ENCODE data around the gene OMP. TPM values are rescaled to one million over a fixed set of nuclear protein-coding genes. Genes with fewer than 3 reads are reported as not detected.

The OMP gene
- total and polyA plus RNA-seq, 2 donors (not counting 3 experiments of a cell fraction or from before 2014, with no cell fraction given) = 0.80 TPM; not detected in 1

DNA sequence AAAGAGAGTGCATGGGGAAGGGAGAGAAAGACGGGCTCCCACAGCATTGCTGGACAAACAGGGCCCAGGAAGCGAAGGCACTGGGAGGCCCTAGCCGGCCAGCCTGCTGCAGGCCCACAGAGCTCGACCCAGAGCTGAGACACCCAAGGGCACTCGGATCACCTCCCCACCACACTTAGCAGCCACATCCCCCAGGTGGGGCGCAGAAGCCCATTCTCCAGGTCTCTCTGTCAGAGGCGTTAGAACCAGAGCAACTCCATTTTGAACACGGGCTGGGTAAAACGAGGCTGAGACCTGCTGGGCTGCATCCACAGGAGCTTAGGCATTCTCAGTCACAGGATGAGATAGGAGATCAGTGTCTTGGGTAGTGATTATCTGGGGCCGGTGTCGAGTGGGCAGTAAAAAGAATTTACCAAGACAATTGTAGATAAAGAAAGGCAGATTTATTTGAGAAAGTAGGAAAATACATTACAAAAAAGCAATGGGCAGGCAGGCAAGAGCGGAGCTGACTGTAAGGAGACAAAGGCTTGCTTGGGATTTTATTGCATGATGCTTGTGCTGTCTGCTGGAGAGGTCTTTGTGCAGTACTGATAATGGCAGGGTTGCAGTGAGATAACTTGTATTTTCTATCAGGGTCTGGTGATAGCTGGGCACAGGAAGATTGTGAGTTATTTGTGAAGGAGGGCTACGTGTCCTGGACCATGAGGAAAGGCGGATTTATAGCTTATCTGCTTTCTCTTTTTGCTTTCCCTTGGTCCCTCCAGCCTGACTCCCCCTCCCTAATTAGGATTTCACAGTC lies 49.2 kb upstream of the OMP start:
- Histone ChIP-seq H3K27ac (ENCODE audit: insufficient read depth, low read depth, low read length) (no peak overlapping the region), H3K36me3 (ENCODE audit: control insufficient read depth in 2 of 2, extremely low read depth in 1 of 2, insufficient read depth in 2 of 2, low read length in 2 of 2) (no peaks in the 10 kb centered on the region), H3K9ac (replicated peaks; ENCODE audit: extremely low read depth, insufficient read depth, low read length) (no peak overlapping the region), H3K79me2 (ENCODE audit: control insufficient read depth, insufficient read depth, low read length) (no peaks in the 10 kb centered on the region), H3K27me3 (ENCODE audit: control insufficient read depth in 2 of 2, insufficient read depth in 2 of 2, low read length in 2 of 2) (peaks cover 2% of the 10 kb centered on the region in 2 experiments), H4K20me1 (replicated peaks; ENCODE audit: control insufficient read depth, extremely low read depth, insufficient read depth, low read length) (no peaks in the 10 kb centered on the region), H3K9me3 (replicated peaks; ENCODE audit: control insufficient read depth, insufficient read depth, low read length) (no peaks in the 10 kb centered on the region), H3K4me1 (ENCODE audit: control insufficient read depth, extremely low read depth, insufficient read depth, low read length) (no peaks in the 10 kb centered on the region), H3K9me1 (replicated peaks; ENCODE audit: control insufficient read depth, extremely low read depth, insufficient read depth, low read length) (no peaks in the 10 kb centered on the region), H2AFZ (ENCODE audit: low read depth, low read length) (no peak overlapping the region), H3K4me2 (ENCODE audit: insufficient read depth, low read length) (no peak overlapping the region), H3K4me3 (replicated peaks in 1 of 3; ENCODE audit: insufficient read depth in 1 of 3, low read depth in 1 of 3, low read length in 3 of 3) (no peak overlapping the region)
- CTCF ChIA-PET = interaction anchor here (1.0 to 5.5 kb wide), 5 partner anchors 10 to 56 kb away, joined by 3 to 55 read pairs (median 4); no protein-coding TSS in a partner anchor
- TF ChIP-seq EZH2 (IDR thresholded peaks at IDR 0.05; ENCODE audit: borderline replicate concordance, low read depth, low read length, severe bottlenecking) = no peak
- TF ChIP-seq, protein P1, sequence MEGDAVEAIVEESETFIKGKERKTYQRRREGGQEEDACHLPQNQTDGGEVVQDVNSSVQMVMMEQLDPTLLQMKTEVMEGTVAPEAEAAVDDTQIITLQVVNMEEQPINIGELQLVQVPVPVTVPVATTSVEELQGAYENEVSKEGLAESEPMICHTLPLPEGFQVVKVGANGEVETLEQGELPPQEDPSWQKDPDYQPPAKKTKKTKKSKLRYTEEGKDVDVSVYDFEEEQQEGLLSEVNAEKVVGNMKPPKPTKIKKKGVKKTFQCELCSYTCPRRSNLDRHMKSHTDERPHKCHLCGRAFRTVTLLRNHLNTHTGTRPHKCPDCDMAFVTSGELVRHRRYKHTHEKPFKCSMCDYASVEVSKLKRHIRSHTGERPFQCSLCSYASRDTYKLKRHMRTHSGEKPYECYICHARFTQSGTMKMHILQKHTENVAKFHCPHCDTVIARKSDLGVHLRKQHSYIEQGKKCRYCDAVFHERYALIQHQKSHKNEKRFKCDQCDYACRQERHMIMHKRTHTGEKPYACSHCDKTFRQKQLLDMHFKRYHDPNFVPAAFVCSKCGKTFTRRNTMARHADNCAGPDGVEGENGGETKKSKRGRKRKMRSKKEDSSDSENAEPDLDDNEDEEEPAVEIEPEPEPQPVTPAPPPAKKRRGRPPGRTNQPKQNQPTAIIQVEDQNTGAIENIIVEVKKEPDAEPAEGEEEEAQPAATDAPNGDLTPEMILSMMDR (IDR thresholded peaks at IDR 0.05; ENCODE audit: extremely low read depth in 1 of 2, insufficient read depth in 1 of 2, low read depth in 1 of 2, low read length in 2 of 2) = no peak
- no peak for TF ChIP-seq POLR2A (IDR thresholded peaks at IDR 0.05; ENCODE audit: low read depth, low read length)
- TF ChIP-seq JUN (IDR thresholded peaks at IDR 0.05; ENCODE audit: borderline replicate concordance, insufficient read depth, insufficient read length, low read depth) = no peak
- no peak for TF ChIP-seq POLR2AphosphoS5 (IDR thresholded peaks at IDR 0.05; ENCODE audit: insufficient read depth, low read depth, low read length)
- TF ChIP-seq GATA2 (IDR thresholded peaks at IDR 0.05; ENCODE audit: insufficient read depth, insufficient read length, low read depth, low read length) = no peak
- TF ChIP-seq MYC (IDR thresholded peaks at IDR 0.05; ENCODE audit: low read depth, low read length) = no peak
- TF ChIP-seq MAX (IDR thresholded peaks at IDR 0.05; ENCODE audit: insufficient read depth, insufficient read length) = no peak
- TF ChIP-seq FOS (IDR thresholded peaks at IDR 0.05; ENCODE audit: borderline replicate concordance, insufficient read depth, low read length) = no peak
- FAIRE-seq (no peak), DNase-seq (ENCODE audit: low read depth, low spot score) (no peak)
- POLR2A ChIA-PET = no interaction called here
- intact Hi-C loops (cut with micrococcal nuclease) (no loop called here), dilution Hi-C loops (cut with MboI; ENCODE audit: extremely low pct_ligation_motif_present, low sequenced_read_pairs) (no loop called here)
- BruUV-seq (replicated peaks) = no TSS peak

Measured in endothelial cell of umbilical vein (primary cell).